ENCODE data around the gene MOCOS.

GRCh38 chr18:36309436-36310391, 122.4 kb downstream of the MOCOS start:
- TF ChIP-seq, protein P1, sequence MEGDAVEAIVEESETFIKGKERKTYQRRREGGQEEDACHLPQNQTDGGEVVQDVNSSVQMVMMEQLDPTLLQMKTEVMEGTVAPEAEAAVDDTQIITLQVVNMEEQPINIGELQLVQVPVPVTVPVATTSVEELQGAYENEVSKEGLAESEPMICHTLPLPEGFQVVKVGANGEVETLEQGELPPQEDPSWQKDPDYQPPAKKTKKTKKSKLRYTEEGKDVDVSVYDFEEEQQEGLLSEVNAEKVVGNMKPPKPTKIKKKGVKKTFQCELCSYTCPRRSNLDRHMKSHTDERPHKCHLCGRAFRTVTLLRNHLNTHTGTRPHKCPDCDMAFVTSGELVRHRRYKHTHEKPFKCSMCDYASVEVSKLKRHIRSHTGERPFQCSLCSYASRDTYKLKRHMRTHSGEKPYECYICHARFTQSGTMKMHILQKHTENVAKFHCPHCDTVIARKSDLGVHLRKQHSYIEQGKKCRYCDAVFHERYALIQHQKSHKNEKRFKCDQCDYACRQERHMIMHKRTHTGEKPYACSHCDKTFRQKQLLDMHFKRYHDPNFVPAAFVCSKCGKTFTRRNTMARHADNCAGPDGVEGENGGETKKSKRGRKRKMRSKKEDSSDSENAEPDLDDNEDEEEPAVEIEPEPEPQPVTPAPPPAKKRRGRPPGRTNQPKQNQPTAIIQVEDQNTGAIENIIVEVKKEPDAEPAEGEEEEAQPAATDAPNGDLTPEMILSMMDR (conservative IDR thresholded peaks at IDR 0.05; ENCODE audit: low read depth, low read length): no peak
- TF ChIP-seq EZH2 (IDR thresholded peaks at IDR 0.05; ENCODE audit: low read length, unreplicated experiment) (no peak), EZH2phosphoT487 (IDR thresholded peaks at IDR 0.05; ENCODE audit: borderline replicate concordance, low read length) (no peak)
